ENCODE data around the gene BCAR1. TPM values are rescaled to one million over a fixed set of nuclear protein-coding genes. Genes with fewer than 3 reads are reported as not detected.

BCAR1 gene
- polyA plus RNA-seq, 2 of the 4 experiments (the other 2 are of a cell fraction): 10.2 to 35.8 TPM

DNA sequence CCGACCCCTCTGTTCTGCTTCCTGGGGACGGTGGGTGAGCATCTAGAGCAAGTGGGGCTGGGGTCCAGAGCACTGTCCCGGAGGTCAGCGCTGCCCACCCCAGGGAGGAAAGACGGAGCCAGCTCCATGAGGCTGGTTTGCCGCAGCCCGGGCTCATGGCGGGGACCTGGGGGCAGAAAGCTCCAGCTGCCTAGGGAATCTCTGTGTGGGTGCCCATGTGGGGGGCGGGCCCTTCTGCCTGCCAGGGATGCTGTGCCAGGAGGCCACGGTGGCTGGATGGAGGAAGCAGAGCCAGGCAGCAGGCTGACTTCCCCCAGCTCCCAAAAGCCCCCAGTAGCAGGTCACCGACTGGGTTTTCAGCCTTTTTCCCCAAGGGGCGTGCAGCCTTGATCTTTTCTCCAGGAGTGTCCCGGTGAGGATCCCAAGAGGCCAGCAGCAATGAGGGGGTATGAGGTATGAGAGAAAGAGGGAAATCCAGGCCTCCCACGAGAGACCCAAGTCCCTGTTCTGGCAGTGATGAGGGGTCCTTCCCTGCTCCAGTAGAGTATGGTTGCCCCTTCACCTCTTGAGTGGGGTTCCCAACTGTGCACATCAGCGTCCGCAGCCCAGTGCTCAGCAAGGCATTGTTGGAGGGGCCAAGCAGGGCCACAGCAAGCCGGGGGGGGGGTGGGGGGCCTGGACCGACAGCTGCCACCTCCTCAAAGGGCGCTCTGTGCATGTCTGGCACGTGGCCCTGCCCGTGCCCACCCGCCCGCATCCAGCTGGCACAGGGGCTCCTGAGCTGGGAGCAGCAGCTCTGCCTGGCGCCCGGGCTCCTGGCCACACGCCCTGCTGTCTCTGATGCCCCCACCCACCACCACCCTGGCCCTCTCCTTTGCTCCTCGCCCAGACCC, 15.6 kb upstream of the BCAR1 start:
- no peak for FAIRE-seq
- Histone ChIP-seq H3K27ac (peak overlapping the region; percentile 97; a peak in 5 of 6 replicates), H3K9me3 (no peaks in the 10 kb centered on the region), H3K4me1 (peaks cover 56% of the 10 kb centered on the region), H3K4me3 (peak overlapping the region; percentile 97; the same call in 2 of the 3 replicates), H3K4me2 (peak overlapping the region; percentile 87)
- WGBS (ENCODE audit: missing lambda C conversion rate): 88% methylated on average over 14 of the region's 27 CpGs
- DNase-seq (ENCODE audit: low read depth in 1 of 2, low spot score in 1 of 2): no peak
- TF ChIP-seq, protein P1, sequence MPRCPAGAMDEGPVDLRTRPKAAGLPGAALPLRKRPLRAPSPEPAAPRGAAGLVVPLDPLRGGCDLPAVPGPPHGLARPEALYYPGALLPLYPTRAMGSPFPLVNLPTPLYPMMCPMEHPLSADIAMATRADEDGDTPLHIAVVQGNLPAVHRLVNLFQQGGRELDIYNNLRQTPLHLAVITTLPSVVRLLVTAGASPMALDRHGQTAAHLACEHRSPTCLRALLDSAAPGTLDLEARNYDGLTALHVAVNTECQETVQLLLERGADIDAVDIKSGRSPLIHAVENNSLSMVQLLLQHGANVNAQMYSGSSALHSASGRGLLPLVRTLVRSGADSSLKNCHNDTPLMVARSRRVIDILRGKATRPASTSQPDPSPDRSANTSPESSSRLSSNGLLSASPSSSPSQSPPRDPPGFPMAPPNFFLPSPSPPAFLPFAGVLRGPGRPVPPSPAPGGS (IDR thresholded peaks at IDR 0.05): no peak
- TF ChIP-seq CBX8 (IDR thresholded peaks at IDR 0.05): no peak
- no peak for TF ChIP-seq EP300 (IDR thresholded peaks at IDR 0.05)
- no peak for TF ChIP-seq HOXB5 (CRISPR knock-in tag; IDR thresholded peaks at IDR 0.05)
- CTCF ChIA-PET: interaction anchor here (0.7 to 4.3 kb wide), 4 partner anchors 10 to 118 kb away, joined by 3 to 31 read pairs (median 4); no protein-coding TSS in a partner anchor
- no peak; a peak in 1 of 6 replicates for ATAC-seq
- POLR2A ChIA-PET: interaction anchor here (0.9 to 1.5 kb wide), 3 partner anchors 10 to 21 kb away, joined by 3 to 5 read pairs (median 5); no protein-coding TSS in a partner anchor

DNA sequence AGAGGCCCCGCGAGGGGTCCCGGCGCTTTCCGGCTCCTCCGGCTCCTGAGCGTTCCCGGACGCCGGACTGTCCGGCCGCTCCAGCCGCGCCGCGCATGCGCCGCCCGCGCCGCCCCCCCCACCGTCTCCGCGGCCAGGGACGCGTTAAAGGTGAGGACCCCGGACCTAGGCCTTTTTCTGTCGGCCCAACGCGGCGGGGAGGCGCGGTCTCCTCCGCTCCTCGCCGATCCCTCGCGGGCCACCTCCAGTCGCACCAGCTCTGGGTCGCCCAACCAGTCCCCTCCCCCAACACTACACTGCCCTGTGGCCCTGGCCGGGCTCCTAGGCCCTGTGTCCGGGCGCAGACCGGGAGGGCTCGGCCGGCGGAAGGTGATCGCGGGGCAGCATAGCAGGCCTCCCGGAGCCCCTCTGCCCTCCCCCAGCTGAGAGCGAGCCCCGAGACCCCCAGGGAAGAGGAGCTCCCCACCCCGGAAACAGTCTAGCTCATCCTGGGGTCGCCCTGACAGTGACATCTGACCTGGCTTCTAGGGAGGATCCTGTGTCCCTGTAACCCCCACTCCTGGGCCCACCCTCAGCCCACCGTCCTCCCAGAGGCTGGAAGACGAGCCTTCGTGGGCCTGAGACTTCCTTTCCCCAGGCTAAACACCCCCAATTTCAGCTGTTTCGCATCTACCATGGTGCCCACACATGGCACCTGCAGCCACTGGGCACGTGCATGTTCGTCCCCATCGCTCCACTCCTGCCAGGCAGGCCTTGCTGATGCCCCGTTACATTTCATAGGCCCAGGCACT, 14.7 kb upstream of the BCAR1 start:
- H3K4me3 ChIP-seq: peak overlapping the region; percentile 97
- ATAC-seq: peak; percentile 60 to 68
- peak overlapping the region; percentile 87 for H3K4me2 ChIP-seq
- ChIA-PET CTCF (interaction anchor here (0.7 to 4.3 kb wide), 4 partner anchors 9 to 119 kb away, joined by 3 to 31 read pairs (median 4); no protein-coding TSS in a partner anchor), POLR2A (interaction anchor here (0.9 to 1.3 kb wide), 3 partner anchors 9 to 119 kb away, joined by 3 to 5 read pairs (median 3); no protein-coding TSS in a partner anchor)
- H3K27ac ChIP-seq: peak overlapping the region; percentile 97
- peak; percentile 77 to 85 for DNase-seq (ENCODE audit: low read depth in 1 of 2, low spot score in 1 of 2)
- H3K9me3 ChIP-seq: no peaks in the 10 kb centered on the region
- peaks cover 58% of the 10 kb centered on the region for H3K4me1 ChIP-seq
- FAIRE-seq: no peak
- WGBS (ENCODE audit: missing lambda C conversion rate): 23% methylated on average over 29 of the region's 62 CpGs
- TF ChIP-seq CHD4 (IDR thresholded peaks at IDR 0.05; ENCODE audit: borderline replicate concordance) (no peak), EHMT2 (IDR thresholded peaks at IDR 0.05; ENCODE audit: low read depth) (no peak), JUN (IDR thresholded peaks at IDR 0.05) (peak in 1 of 2 experiments; percentile 52; a peak in 3 of 5 replicates), FOXS1 (CRISPR knock-in tag; IDR thresholded peaks at IDR 0.05) (no peak), CHD2 (IDR thresholded peaks at IDR 0.05; ENCODE audit: low read length, partially characterized antibody) (no peak), NFE2L2 (conservative IDR thresholded peaks at IDR 0.05; ENCODE audit: low read length) (no peak), RNF2 (IDR thresholded peaks at IDR 0.05; ENCODE audit: borderline replicate concordance, low read depth) (no peak), CEBPB (IDR thresholded peaks at IDR 0.05) (no peak), PHF8 (IDR thresholded peaks at IDR 0.05; ENCODE audit: borderline replicate concordance, low read depth) (peak; percentile 71; the same call in 1 of the 2 replicates), KDM1A (IDR thresholded peaks at IDR 0.05; ENCODE audit: low read depth) (no peak), HOXA7 (CRISPR knock-in tag; IDR thresholded peaks at IDR 0.05) (no peak), TP53 (CRISPR knock-in tag; IDR thresholded peaks at IDR 0.05) (no peak), MAZ (IDR thresholded peaks at IDR 0.05; ENCODE audit: borderline replicate concordance, low read depth, low read length) (no peak), RAD21 (conservative IDR thresholded peaks at IDR 0.05 in 1 of 2, IDR thresholded peaks at IDR 0.05 in 1 of 2) (peak; percentile 5 to 29; a peak in 2 of 5 replicates), POLR2A (IDR thresholded peaks at IDR 0.05; ENCODE audit: low read length) (peak; percentile 53), EP300 (IDR thresholded peaks at IDR 0.05) (no peak)
- TF ChIP-seq, protein P2, sequence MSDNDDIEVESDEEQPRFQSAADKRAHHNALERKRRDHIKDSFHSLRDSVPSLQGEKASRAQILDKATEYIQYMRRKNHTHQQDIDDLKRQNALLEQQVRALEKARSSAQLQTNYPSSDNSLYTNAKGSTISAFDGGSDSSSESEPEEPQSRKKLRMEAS (IDR thresholded peaks at IDR 0.05): peak; percentile 54; the same call in 1 of the 2 replicates
- TF ChIP-seq, protein P3, sequence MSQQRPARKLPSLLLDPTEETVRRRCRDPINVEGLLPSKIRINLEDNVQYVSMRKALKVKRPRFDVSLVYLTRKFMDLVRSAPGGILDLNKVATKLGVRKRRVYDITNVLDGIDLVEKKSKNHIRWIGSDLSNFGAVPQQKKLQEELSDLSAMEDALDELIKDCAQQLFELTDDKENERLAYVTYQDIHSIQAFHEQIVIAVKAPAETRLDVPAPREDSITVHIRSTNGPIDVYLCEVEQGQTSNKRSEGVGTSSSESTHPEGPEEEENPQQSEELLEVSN (IDR thresholded peaks at IDR 0.05; ENCODE audit: borderline replicate concordance, low read depth): peak; percentile 41; the same call in 1 of the 2 replicates
- TF ChIP-seq, protein P4, sequence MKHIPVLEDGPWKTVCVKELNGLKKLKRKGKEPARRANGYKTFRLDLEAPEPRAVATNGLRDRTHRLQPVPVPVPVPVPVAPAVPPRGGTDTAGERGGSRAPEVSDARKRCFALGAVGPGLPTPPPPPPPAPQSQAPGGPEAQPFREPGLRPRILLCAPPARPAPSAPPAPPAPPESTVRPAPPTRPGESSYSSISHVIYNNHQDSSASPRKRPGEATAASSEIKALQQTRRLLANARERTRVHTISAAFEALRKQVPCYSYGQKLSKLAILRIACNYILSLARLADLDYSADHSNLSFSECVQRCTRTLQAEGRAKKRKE (CRISPR knock-in tag; IDR thresholded peaks at IDR 0.05; ENCODE audit: low read depth): no peak
- TF ChIP-seq, protein P5, sequence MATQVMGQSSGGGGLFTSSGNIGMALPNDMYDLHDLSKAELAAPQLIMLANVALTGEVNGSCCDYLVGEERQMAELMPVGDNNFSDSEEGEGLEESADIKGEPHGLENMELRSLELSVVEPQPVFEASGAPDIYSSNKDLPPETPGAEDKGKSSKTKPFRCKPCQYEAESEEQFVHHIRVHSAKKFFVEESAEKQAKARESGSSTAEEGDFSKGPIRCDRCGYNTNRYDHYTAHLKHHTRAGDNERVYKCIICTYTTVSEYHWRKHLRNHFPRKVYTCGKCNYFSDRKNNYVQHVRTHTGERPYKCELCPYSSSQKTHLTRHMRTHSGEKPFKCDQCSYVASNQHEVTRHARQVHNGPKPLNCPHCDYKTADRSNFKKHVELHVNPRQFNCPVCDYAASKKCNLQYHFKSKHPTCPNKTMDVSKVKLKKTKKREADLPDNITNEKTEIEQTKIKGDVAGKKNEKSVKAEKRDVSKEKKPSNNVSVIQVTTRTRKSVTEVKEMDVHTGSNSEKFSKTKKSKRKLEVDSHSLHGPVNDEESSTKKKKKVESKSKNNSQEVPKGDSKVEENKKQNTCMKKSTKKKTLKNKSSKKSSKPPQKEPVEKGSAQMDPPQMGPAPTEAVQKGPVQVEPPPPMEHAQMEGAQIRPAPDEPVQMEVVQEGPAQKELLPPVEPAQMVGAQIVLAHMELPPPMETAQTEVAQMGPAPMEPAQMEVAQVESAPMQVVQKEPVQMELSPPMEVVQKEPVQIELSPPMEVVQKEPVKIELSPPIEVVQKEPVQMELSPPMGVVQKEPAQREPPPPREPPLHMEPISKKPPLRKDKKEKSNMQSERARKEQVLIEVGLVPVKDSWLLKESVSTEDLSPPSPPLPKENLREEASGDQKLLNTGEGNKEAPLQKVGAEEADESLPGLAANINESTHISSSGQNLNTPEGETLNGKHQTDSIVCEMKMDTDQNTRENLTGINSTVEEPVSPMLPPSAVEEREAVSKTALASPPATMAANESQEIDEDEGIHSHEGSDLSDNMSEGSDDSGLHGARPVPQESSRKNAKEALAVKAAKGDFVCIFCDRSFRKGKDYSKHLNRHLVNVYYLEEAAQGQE (IDR thresholded peaks at IDR 0.05): no peak
- TF ChIP-seq, protein P1 (IDR thresholded peaks at IDR 0.05): peak; percentile 70; the same call in 1 of the 3 replicates
- TF ChIP-seq, protein P6, sequence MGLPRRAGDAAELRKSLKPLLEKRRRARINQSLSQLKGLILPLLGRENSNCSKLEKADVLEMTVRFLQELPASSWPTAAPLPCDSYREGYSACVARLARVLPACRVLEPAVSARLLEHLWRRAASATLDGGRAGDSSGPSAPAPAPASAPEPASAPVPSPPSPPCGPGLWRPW (IDR thresholded peaks at IDR 0.05): no peak
